CD4-positive, alpha-beta memory T cell (primary cell): ENCODE results near the gene ADSS2. TPM values are rescaled to one million over a fixed set of nuclear protein-coding genes. Genes with fewer than 3 reads are reported as not detected.

Source experiments
- CTCF ChIA-PET: fragments of 350-600 bp; sonication (Branson Sonifier 250); formaldehyde crosslinking; loops from one replicate; lab custom pipeline; 2021; ENCODE audit warnings: inconsistent platforms; ENCODE audit not compliant: partially characterized antibody; lab: Charles Lee
- POLR2A ChIA-PET: fragments of 350-600 bp; sonication (Branson Sonifier 250); formaldehyde crosslinking; loops from one replicate; lab custom pipeline; 2021; ENCODE audit not compliant: partially characterized antibody; lab: Charles Lee
- DNase-seq, 5 donors: peaks; one replicate each; pipeline versions ENCODE4 v3.0.0 to v3.0.0-alpha.2; 2020 to 2022; ENCODE audit warnings: mixed read lengths in 1 of 5
- H3K27ac ChIP-seq: one replicate; pipeline ENCODE4 v1.7.0; 2013; ENCODE audit warnings: low read depth, low read length
- H3K27me3 ChIP-seq: 2 replicates; pipeline ENCODE4 v1.7.0; 2013; ENCODE audit warnings: mild to moderate bottlenecking, low read length, moderate library complexity; ENCODE audit not compliant: insufficient read depth
- H3K36me3 ChIP-seq: 2 replicates; pipeline ENCODE4 v1.7.0; 2013; ENCODE audit warnings: mild to moderate bottlenecking, low read length, moderate library complexity; ENCODE audit not compliant: insufficient read depth
- H3K4me1 ChIP-seq: 2 replicates; pipeline ENCODE4 v1.7.0; 2013; ENCODE audit warnings: mild to moderate bottlenecking, low read length, moderate library complexity; ENCODE audit not compliant: insufficient read depth
- H3K4me3 ChIP-seq, 2 donors: one replicate each; pipeline ENCODE4 v1.7.0; 2013; ENCODE audit warnings: low read length in 2 of 2, mild to moderate bottlenecking in 1 of 2
- H3K9me3 ChIP-seq, 2 donors: one replicate each; pipeline ENCODE4 v1.7.0; 2013; ENCODE audit warnings: low read length in 2 of 2, control low read depth in 1 of 2; ENCODE audit not compliant: control insufficient read depth in 1 of 2
- H3K27ac Mint-ChIP-seq, 7 donors: one replicate each; pipeline ENCODE4 v1.8.0; 2020 to 2021; ENCODE audit warnings: mixed read lengths in 7 of 7, mild to moderate bottlenecking in 6 of 7, inconsistent platforms in 3 of 7, moderate library complexity in 3 of 7
- H3K27me3 Mint-ChIP-seq, 2 donors: one replicate each; pipeline ENCODE4 v1.8.0; 2020 to 2021; ENCODE audit warnings: mixed read lengths in 2 of 2
- H3K36me3 Mint-ChIP-seq, 2 donors: one replicate each; pipeline ENCODE4 v1.8.0; 2020 to 2021; ENCODE audit warnings: mixed read lengths in 2 of 2, inconsistent platforms in 1 of 2, mild to moderate bottlenecking in 1 of 2
- H3K4me1 Mint-ChIP-seq, 4 donors: one replicate each; pipeline ENCODE4 v1.8.0; 2020 to 2021; ENCODE audit warnings: mixed read lengths in 4 of 4, mild to moderate bottlenecking in 1 of 4
- H3K4me3 Mint-ChIP-seq, 8 donors: one replicate each; pipeline ENCODE4 v1.8.0; 2020 to 2021; ENCODE audit warnings: mixed read lengths in 8 of 8, mild to moderate bottlenecking in 7 of 8, moderate library complexity in 6 of 8, inconsistent platforms in 3 of 8
- H3K9me3 Mint-ChIP-seq, 8 donors: one replicate each; pipeline ENCODE4 v1.8.0; 2020 to 2021; ENCODE audit warnings: mixed read lengths in 8 of 8, mild to moderate bottlenecking in 5 of 8, inconsistent platforms in 3 of 8, moderate library complexity in 1 of 8
- intact Hi-C: fragments of 100-400 bp; cut with micrococcal nuclease; formaldehyde crosslinking; loops from one replicate; pipeline ENCODE4 v1.15.1; 2023
- polyA plus RNA-seq, 2 donors: library from polyadenylated mRNA; unstranded; fragments of 300-500 nt; fragmentation: Illumina TruSeq; gene quantifications; one replicate each; pipeline ENCODE4 v1.2.3, GENCODE V29; 2021
- total RNA-seq, 2 experiments: library from RNA; stranded (reverse); gene quantifications; one replicate each; pipeline ENCODE4 v1.2.3, GENCODE V29; 2021

ADSS2 gene
- total and polyA plus RNA-seq, 4 experiments from 2014 or later, result 26.9 to 65.4 (median 48.0) TPM

- no peaks in the 10 kb centered on the region for H3K36me3 ChIP-seq
- no peaks in the 10 kb centered on the region for H3K27me3 Mint-ChIP-seq
- ChIA-PET POLR2A (interaction anchor here (1.0 to 3.0 kb wide), 10 partner anchors 8 to 1197 kb away, joined by 3 to 29 read pairs (median 8); partner anchors contain the start of genes CATSPERE, CEP170, COX20 and HNRNPU), CTCF (interaction anchor here (1.2 kb wide), 1 partner anchor 10 kb away, joined by 3 read pairs; no protein-coding TSS in a partner anchor)
- peak; percentile 98 to 99 (median 99) for DNase-seq
- H3K4me1 ChIP-seq, result peaks cover 39% of the 10 kb centered on the region
- no peaks in the 10 kb centered on the region for H3K9me3 Mint-ChIP-seq
- peaks cover 11 to 28% of the 10 kb centered on the region in 2 donors for H3K36me3 Mint-ChIP-seq
- peaks cover 31 to 48% (median 35%) of the 10 kb centered on the region in 4 donors for H3K4me1 Mint-ChIP-seq
- H3K27ac Mint-ChIP-seq, result peak overlapping the region; percentile 87 to 100 (median 95)
- H3K27ac ChIP-seq, result peak overlapping the region; percentile 94
- intact Hi-C loops, result loop anchor here (1.0 to 2.0 kb wide), 11 partner anchors 9 to 1197 kb away; partner anchors contain the start of genes AKT3, CATSPERE, CEP170 and COX20
- peak overlapping the region; percentile 87 to 97 (median 92) for H3K4me3 Mint-ChIP-seq
- peak overlapping the region in 1 of 2 donors; percentile 95 for H3K4me3 ChIP-seq
- no peaks in the 10 kb centered on the region for H3K27me3 ChIP-seq
- no peaks in the 10 kb centered on the region for H3K9me3 ChIP-seq
Measured at GRCh38 chr1:244451951-244452795, 464 bp upstream of the ADSS2 start.

GRCh38 chr1:244450597-244451538 is 841 bp downstream of the ADSS2 start:
- H3K9me3 Mint-ChIP-seq, result no peaks in the 10 kb centered on the region
- Histone ChIP-seq H3K36me3 (no peaks in the 10 kb centered on the region), H3K9me3 (no peaks in the 10 kb centered on the region), H3K27ac (peak overlapping the region; percentile 94), H3K4me3 (peak overlapping the region; percentile 19 to 95), H3K27me3 (no peaks in the 10 kb centered on the region), H3K4me1 (peaks cover 52% of the 10 kb centered on the region)
- POLR2A ChIA-PET, result interaction anchor here (0.7 to 3.0 kb wide), 14 partner anchors 9 to 1196 kb away, joined by 3 to 29 read pairs (median 6); partner anchors contain the start of genes CATSPERE, CEP170, COX20 and HNRNPU
- peak overlapping the region; percentile 95 to 100 (median 98) for H3K27ac Mint-ChIP-seq
- DNase-seq, result peak; percentile 62 to 76 (median 69)
- intact Hi-C loops, result loop anchor here (2.0 kb wide), 1 partner anchor 600 kb away; the partner anchor contains the start of gene AKT3
- CTCF ChIA-PET, result interaction anchor here (1.1 to 1.6 kb wide), 2 partner anchors 11 to 152 kb away, joined by 3 to 6 read pairs; no protein-coding TSS in a partner anchor
- peaks cover 11 to 29% of the 10 kb centered on the region in 2 donors for H3K36me3 Mint-ChIP-seq
- peaks cover 40 to 59% (median 46%) of the 10 kb centered on the region in 4 donors for H3K4me1 Mint-ChIP-seq
- no peaks in the 10 kb centered on the region for H3K27me3 Mint-ChIP-seq
- peak overlapping the region; percentile 88 to 99 (median 96) for H3K4me3 Mint-ChIP-seq

GRCh38 chr1:244449936-244450508 is 1.7 kb downstream of the ADSS2 start:
- DNase-seq, result no peak
- Histone ChIP-seq H3K4me3 (peak overlapping the region; percentile 19 to 95), H3K4me1 (peaks cover 60% of the 10 kb centered on the region), H3K27ac (peak overlapping the region; percentile 94), H3K9me3 (no peaks in the 10 kb centered on the region), H3K27me3 (no peaks in the 10 kb centered on the region), H3K36me3 (no peaks in the 10 kb centered on the region)
- no peaks in the 10 kb centered on the region for H3K9me3 Mint-ChIP-seq
- peaks cover 47 to 68% (median 54%) of the 10 kb centered on the region in 4 donors for H3K4me1 Mint-ChIP-seq
- H3K27ac Mint-ChIP-seq, result peak overlapping the region; percentile 95 to 100 (median 98)
- intact Hi-C loops, result loop anchor here (2.0 kb wide), 1 partner anchor 599 kb away; the partner anchor contains the start of gene AKT3
- H3K36me3 Mint-ChIP-seq, result peaks cover 14 to 34% of the 10 kb centered on the region in 2 donors
- no peaks in the 10 kb centered on the region for H3K27me3 Mint-ChIP-seq
- POLR2A ChIA-PET, result interaction anchor here (1.0 to 3.0 kb wide), 6 partner anchors 12 to 522 kb away, joined by 3 to 29 read pairs (median 6); partner anchors contain the start of genes CATSPERE, COX20 and HNRNPU
- peak overlapping the region; percentile 88 to 99 (median 96) for H3K4me3 Mint-ChIP-seq
- CTCF ChIA-PET, result interaction anchor here (1.1 to 1.6 kb wide), 2 partner anchors 11 to 151 kb away, joined by 3 to 6 read pairs; no protein-coding TSS in a partner anchor

GRCh38 chr1:244448279-244449036 is 3.3 kb downstream of the ADSS2 start:
- CTCF ChIA-PET, result no interaction called here
- H3K4me1 ChIP-seq, result peaks cover 70% of the 10 kb centered on the region
- intact Hi-C loops, result no loop called here
- H3K27me3 ChIP-seq, result no peaks in the 10 kb centered on the region
- Mint-ChIP-seq H3K9me3 (no peaks in the 10 kb centered on the region), H3K27me3 (no peaks in the 10 kb centered on the region), H3K36me3 (peaks cover 17 to 37% of the 10 kb centered on the region in 2 donors), H3K27ac (peak overlapping the region in 3 of 7 donors; percentile 59 to 97 (median 69)), H3K4me3 (peak overlapping the region in 5 of 8 donors; percentile 17 to 74 (median 57)), H3K4me1 (peaks cover 50 to 68% (median 61%) of the 10 kb centered on the region in 4 donors)
- no peak overlapping the region for H3K4me3 ChIP-seq
- DNase-seq, result no peak
- POLR2A ChIA-PET, result interaction anchor here (0.6 to 1.8 kb wide), 4 partner anchors 13 to 387 kb away, joined by 3 to 7 read pairs (median 5); partner anchors contain the start of genes CATSPERE and COX20
- H3K9me3 ChIP-seq, result no peaks in the 10 kb centered on the region
- no peaks in the 10 kb centered on the region for H3K36me3 ChIP-seq
- no peak overlapping the region for H3K27ac ChIP-seq

GRCh38 chr1:244447552-244447951 is 4.2 kb downstream of the ADSS2 start:
- Mint-ChIP-seq H3K27ac (peak overlapping the region in 2 of 7 donors; percentile 13 to 85), H3K4me1 (peaks cover 55 to 73% (median 66%) of the 10 kb centered on the region in 4 donors), H3K9me3 (no peaks in the 10 kb centered on the region), H3K27me3 (no peaks in the 10 kb centered on the region), H3K36me3 (peaks cover 17 to 38% of the 10 kb centered on the region in 2 donors), H3K4me3 (peak overlapping the region in 3 of 8 donors; percentile 20 to 57 (median 41))
- Histone ChIP-seq H3K36me3 (no peaks in the 10 kb centered on the region), H3K27ac (no peak overlapping the region), H3K4me1 (peaks cover 75% of the 10 kb centered on the region), H3K27me3 (no peaks in the 10 kb centered on the region), H3K9me3 (no peaks in the 10 kb centered on the region), H3K4me3 (no peak overlapping the region)
- ChIA-PET CTCF (no interaction called here), POLR2A (interaction anchor here (1.8 kb wide), 1 partner anchor 14 kb away, joined by 7 read pairs; the partner anchor contains the start of gene CATSPERE)
- no peak for DNase-seq
- intact Hi-C loops, result no loop called here
